Measurements from ENCODE around the gene CCDC184. TPM values are rescaled to one million over a fixed set of nuclear protein-coding genes. Genes with fewer than 3 reads are reported as not detected.

The CCDC184 gene
- total RNA-seq, 1 donor from 2014 or later = 0.32 TPM

- Mint-ChIP-seq H3K9me3 (ENCODE audit: unreplicated experiment) (no peaks in the 10 kb centered on the region), H3K4me3 (ENCODE audit: unreplicated experiment) (no peak overlapping the region), H3K4me1 (ENCODE audit: unreplicated experiment) (peaks cover 19% of the 10 kb centered on the region), H3K27me3 (ENCODE audit: unreplicated experiment) (peaks cover 74% of the 10 kb centered on the region), H3K36me3 (ENCODE audit: unreplicated experiment) (no peaks in the 10 kb centered on the region), H3K27ac (ENCODE audit: unreplicated experiment) (no peak overlapping the region)
- no peak for TF ChIP-seq CTCF (IDR thresholded peaks at IDR 0.05)
- no peak for DNase-seq (ENCODE audit: extremely low spot score, unreplicated experiment)
Observed at GRCh38 chr12:48180424-48180823, 3.0 kb upstream of the CCDC184 start.

GRCh38 chr12:48180857-48181495, 2.5 kb upstream of the CCDC184 start:
- no peaks in the 10 kb centered on the region for H3K9me3 Mint-ChIP-seq (ENCODE audit: unreplicated experiment)
- no peak for DNase-seq (ENCODE audit: extremely low spot score, unreplicated experiment)
- H3K27ac Mint-ChIP-seq (ENCODE audit: unreplicated experiment) = no peak overlapping the region
- no peaks in the 10 kb centered on the region for H3K36me3 Mint-ChIP-seq (ENCODE audit: unreplicated experiment)
- peaks cover 78% of the 10 kb centered on the region for H3K27me3 Mint-ChIP-seq (ENCODE audit: unreplicated experiment)
- H3K4me3 Mint-ChIP-seq (ENCODE audit: unreplicated experiment) = no peak overlapping the region
- peaks cover 14% of the 10 kb centered on the region for H3K4me1 Mint-ChIP-seq (ENCODE audit: unreplicated experiment)
- TF ChIP-seq CTCF (IDR thresholded peaks at IDR 0.05) = no peak

GRCh38 chr12:48182631-48183030, 813 bp upstream of the CCDC184 start:
- Mint-ChIP-seq H3K27ac (ENCODE audit: unreplicated experiment) (peak overlapping the region; percentile 67), H3K4me3 (ENCODE audit: unreplicated experiment) (peak overlapping the region; percentile 84), H3K9me3 (ENCODE audit: unreplicated experiment) (no peaks in the 10 kb centered on the region), H3K36me3 (ENCODE audit: unreplicated experiment) (no peaks in the 10 kb centered on the region), H3K4me1 (ENCODE audit: unreplicated experiment) (peaks cover 10% of the 10 kb centered on the region), H3K27me3 (ENCODE audit: unreplicated experiment) (peaks cover 77% of the 10 kb centered on the region)
- TF ChIP-seq CTCF (IDR thresholded peaks at IDR 0.05) = no peak
- no peak for DNase-seq (ENCODE audit: extremely low spot score, unreplicated experiment)

DNA sequence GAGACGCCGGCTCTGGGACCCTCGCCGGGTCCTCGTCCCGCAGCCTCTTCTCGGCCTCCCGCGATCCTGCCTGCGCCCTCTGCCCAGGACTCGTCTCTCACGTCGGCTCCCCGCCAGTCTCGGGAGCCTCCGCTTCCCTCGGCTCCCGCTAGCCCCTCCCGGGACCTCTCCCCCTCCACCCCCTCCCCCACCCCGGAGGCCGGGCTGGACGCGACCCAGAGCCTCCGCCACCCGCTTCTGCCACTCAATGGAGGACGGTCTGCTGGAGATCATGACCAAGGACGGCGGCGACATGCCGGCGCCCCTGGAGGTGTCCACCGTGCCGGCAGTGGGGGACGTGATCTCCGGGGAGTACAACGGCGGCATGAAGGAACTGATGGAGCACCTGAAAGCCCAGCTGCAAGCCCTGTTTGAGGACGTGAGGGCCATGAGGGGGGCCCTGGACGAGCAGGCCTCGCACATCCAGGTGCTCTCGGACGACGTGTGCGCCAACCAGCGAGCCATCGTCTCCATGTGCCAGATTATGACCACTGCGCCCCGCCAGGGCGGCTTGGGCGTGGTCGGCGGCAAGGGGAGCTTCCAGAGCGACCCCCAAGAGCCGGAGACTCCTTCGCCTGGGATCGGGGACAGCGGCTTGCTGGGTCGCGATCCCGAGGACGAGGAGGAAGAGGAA, 568 bp downstream of the CCDC184 start:
- Mint-ChIP-seq H3K27ac (ENCODE audit: unreplicated experiment) (no peak overlapping the region), H3K36me3 (ENCODE audit: unreplicated experiment) (no peaks in the 10 kb centered on the region), H3K4me3 (ENCODE audit: unreplicated experiment) (peak overlapping the region; percentile 84), H3K27me3 (ENCODE audit: unreplicated experiment) (peaks cover 78% of the 10 kb centered on the region), H3K9me3 (ENCODE audit: unreplicated experiment) (no peaks in the 10 kb centered on the region), H3K4me1 (ENCODE audit: unreplicated experiment) (peaks cover 10% of the 10 kb centered on the region)
- no peak for TF ChIP-seq CTCF (IDR thresholded peaks at IDR 0.05)
- DNase-seq (ENCODE audit: extremely low spot score, unreplicated experiment) = no peak

- DNase-seq (ENCODE audit: extremely low spot score, unreplicated experiment) = no peak
- H3K4me3 Mint-ChIP-seq (ENCODE audit: unreplicated experiment) = peak overlapping the region; percentile 84
- no peak for TF ChIP-seq CTCF (IDR thresholded peaks at IDR 0.05)
- H3K27ac Mint-ChIP-seq (ENCODE audit: unreplicated experiment) = no peak overlapping the region
- H3K4me1 Mint-ChIP-seq (ENCODE audit: unreplicated experiment) = peaks cover 10% of the 10 kb centered on the region
- H3K36me3 Mint-ChIP-seq (ENCODE audit: unreplicated experiment) = no peaks in the 10 kb centered on the region
- H3K27me3 Mint-ChIP-seq (ENCODE audit: unreplicated experiment) = peaks cover 79% of the 10 kb centered on the region
- no peaks in the 10 kb centered on the region for H3K9me3 Mint-ChIP-seq (ENCODE audit: unreplicated experiment)
Observed at GRCh38 chr12:48184549-48184922, 1.1 kb downstream of the CCDC184 start.
